GM06990 (cell line): ENCODE data around the gene SPTLC2.

Experiments
- DNase-seq: peaks from one replicate; pipeline ENCODE4 v3.0.0-alpha.2; 2011; ENCODE audit not compliant: insufficient read length; ENCODE audit errors: extremely low read depth
- H3K27me3 ChIP-seq: replicated peaks from 2 replicates; pipeline ENCODE4 v1.6.0; 2011; ENCODE audit warnings: low read length; ENCODE audit not compliant: control insufficient read depth, insufficient read depth
- H3K36me3 ChIP-seq: 2 replicates; pipeline ENCODE4 v1.5.1; 2011; ENCODE audit warnings: low read length; ENCODE audit not compliant: control insufficient read depth, insufficient read depth
- H3K4me3 ChIP-seq: replicated peaks from 2 replicates; pipeline ENCODE4 v1.5.1; 2011; ENCODE audit warnings: low read depth, mild to moderate bottlenecking, control low read depth, low read length
- TF ChIP-seq, protein P1 (sequence below): IDR thresholded peaks from 2 replicates; pipeline ENCODE4 v1.5.1; 2011; ENCODE audit warnings: low read length, control low read depth, mild to moderate bottlenecking, inconsistent platforms; ENCODE audit not compliant: insufficient read depth, poor library complexity, severe bottlenecking

SPTLC2 gene

DNA sequence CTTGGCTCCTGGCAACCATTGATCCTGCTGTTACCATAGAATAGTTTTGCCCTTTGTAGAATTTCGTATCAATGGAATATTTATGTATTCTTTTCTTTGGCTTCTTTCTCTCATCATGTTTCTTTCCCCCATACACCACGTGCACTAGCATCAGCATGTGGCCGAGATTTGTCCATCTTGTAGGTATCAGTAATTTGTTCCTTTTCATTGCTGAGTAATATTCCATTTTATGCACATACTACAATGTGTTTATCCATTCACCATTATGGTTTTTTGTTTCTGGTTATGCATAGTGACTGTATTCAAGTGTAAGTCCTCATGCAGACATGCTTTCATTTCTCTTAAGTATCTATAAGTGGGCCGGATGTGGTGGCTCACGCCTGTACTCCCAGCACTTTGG, 113.3 kb downstream of the SPTLC2 start:
- DNase-seq: no peak
- H3K4me3 ChIP-seq: no peak overlapping the region
- H3K36me3 ChIP-seq: no peaks in the 10 kb centered on the region
- H3K27me3 ChIP-seq: 0 out of 2 replicates have a peak, but pooled peaks cover 2% of the 10 kb centered on the region
- TF ChIP-seq, protein P1, sequence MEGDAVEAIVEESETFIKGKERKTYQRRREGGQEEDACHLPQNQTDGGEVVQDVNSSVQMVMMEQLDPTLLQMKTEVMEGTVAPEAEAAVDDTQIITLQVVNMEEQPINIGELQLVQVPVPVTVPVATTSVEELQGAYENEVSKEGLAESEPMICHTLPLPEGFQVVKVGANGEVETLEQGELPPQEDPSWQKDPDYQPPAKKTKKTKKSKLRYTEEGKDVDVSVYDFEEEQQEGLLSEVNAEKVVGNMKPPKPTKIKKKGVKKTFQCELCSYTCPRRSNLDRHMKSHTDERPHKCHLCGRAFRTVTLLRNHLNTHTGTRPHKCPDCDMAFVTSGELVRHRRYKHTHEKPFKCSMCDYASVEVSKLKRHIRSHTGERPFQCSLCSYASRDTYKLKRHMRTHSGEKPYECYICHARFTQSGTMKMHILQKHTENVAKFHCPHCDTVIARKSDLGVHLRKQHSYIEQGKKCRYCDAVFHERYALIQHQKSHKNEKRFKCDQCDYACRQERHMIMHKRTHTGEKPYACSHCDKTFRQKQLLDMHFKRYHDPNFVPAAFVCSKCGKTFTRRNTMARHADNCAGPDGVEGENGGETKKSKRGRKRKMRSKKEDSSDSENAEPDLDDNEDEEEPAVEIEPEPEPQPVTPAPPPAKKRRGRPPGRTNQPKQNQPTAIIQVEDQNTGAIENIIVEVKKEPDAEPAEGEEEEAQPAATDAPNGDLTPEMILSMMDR: no peak

DNA sequence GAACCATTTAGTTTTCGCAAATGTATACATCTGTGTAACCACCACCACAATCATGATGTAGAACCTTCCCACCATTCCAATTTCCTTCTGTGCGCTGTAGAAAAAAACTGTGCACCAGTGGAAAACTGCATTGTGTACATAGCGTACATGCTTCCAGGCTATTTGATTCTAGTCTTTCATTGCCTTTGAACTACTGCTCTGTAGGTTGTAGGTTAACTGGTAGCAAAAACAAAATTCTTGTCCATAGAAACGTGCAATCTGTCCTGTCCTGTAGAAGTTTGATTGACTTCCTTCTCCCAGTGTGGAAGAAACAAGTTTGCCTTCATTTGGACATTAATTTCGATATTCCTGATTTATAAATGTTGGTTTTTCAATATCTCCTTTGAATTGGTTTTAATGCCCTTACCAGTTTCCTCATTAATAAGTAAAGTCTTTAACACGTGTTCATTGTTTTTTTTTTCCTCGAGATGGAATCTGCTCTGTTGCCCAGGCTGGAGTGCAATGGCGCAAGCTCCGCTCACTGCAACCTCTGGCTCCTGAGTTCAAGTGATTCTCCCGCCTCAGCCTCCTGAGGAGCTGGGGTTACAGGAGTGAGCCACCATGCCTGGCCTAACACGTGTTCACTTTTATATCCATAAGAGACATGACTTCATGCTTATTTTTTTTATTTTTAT, 114.2 kb downstream of the SPTLC2 start:
- Histone ChIP-seq H3K36me3 (no peaks in the 10 kb centered on the region), H3K27me3 (peaks cover 5% of the 10 kb centered on the region; the same call in 1 of the 2 replicates), H3K4me3 (no peak overlapping the region)
- TF ChIP-seq, protein P1: no peak
- DNase-seq: no peak

DNA sequence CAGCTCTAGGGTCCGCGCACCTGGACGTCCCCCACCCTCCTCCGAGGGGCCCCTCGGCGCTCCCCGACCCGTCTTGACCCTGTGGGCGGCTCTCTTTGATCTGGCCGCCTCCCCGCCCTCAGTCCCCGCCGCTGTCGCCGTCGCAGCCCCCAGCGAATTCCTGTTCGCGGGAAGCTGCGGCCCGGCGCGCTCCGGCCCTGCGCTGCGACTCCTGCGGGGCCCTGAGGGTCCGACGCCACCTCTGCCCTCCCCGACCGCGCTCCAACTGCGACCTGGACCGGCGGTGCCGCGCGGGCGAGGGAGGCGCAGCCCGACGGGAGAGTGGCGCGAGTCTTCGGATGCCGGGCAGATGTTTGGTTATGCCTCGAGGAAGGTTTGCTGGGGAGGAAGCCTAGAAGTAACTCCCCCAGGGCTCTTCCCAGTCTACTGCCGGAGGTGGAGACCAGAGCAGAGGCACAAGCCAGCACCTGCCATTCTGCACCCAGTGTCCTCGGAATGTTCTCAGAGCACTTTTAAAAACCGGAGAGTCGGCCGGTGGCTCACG, 117.4 kb downstream of the SPTLC2 start:
- TF ChIP-seq, protein P1: no peak
- Histone ChIP-seq H3K36me3 (no peaks in the 10 kb centered on the region), H3K27me3 (peaks cover 5% of the 10 kb centered on the region; the same call in 1 of the 2 replicates), H3K4me3 (peak overlapping the region; percentile 56)
- peak; percentile 26 for DNase-seq

DNA sequence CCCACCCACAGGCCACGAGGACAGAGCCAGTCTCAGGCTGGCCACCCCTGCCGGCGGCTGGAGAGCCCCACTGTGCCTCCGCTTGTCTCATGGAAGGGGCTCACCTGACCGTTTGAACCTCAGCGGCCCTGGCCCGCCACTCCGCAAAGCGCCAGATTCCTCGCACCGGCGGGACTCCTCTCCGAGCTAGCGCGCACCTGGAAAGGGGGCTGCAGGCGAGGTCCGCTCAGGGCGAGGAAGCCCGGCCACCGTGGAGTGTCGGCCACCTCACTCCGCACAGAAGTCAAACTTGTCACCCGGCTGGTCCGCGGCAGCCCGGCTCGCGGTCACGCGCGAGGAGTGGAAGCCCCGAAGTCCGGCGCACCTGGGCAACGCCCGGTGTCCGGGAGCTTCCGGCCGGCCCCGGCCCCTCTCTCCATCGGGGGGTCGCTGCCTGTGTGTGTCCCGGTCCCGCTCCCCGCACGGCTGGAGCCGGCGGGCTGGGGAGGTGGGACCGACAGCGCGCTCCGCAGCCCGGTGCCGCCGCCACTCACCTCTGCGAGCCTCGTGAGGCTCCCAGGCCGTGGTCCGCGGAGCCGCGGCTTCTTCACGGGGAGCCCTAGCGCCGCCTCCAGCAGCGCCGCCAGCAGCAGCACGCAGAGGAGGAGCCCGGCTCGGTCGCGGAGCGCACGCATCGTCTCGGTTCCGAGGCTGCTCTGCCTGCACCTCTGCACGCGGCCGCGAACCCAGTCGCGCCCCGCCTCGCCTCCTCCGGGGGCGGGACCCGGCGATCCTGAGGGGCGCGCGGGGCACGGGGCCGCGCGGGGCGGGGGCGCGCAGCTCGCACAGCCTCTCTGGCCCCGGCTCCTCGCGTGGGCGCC, 118.1 kb downstream of the SPTLC2 start, which contains the start of gene ISM2:
Gene ISM2 (minus strand): TSS at position 697 of the 860 bp plus-strand sequence. CDS start 23 bp downstream, at position 674.
- Histone ChIP-seq H3K27me3 (peaks cover 5% of the 10 kb centered on the region; the same call in 1 of the 2 replicates), H3K36me3 (no peaks in the 10 kb centered on the region), H3K4me3 (peak within 1 kb of the TSS; percentile 56)
- DNase-seq: peak; percentile 62
- TF ChIP-seq, protein P1: no peak

DNA sequence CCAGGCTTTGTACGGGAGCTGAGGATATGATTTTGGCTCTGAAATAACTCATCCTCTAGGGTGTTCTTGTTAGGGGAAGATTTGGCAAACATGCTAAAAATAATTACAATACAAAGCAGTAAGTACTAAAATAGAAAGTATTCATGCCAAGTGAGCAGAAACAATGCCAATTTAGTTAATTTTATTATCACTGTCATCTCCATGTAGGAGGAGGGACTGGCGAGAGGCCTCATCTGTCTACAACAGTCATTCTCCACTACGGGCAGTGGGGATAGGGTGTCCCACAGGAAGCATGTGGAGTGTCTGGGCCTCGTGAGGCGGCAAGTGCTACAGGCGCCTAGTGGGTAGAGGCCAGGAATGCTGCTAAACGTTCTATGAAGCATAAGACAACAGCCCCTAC, 121.1 kb downstream of the SPTLC2 start:
- H3K4me3 ChIP-seq: no peak overlapping the region
- H3K27me3 ChIP-seq: peaks cover 5% of the 10 kb centered on the region; the same call in 1 of the 2 replicates
- TF ChIP-seq, protein P1: no peak
- no peaks in the 10 kb centered on the region for H3K36me3 ChIP-seq
- DNase-seq: no peak
